Adipose tissue (tissue), 3 donors: ENCODE results near the gene NTF4. TPM values are rescaled to one million over a fixed set of nuclear protein-coding genes. Genes with fewer than 3 reads are reported as not detected.

ENCODE experiments used
- H3K27ac ChIP-seq: one replicate; pipeline ENCODE4 v1.5.1; 2013; ENCODE audit warnings: low read depth, low read length
- WGBS, 3 donors: extraction: QIAGEN DNeasy Blood & Tissue Kit; methylation state at CpG; one replicate each; pipeline ENCODE4 v1.1.7; 2013; 5-methylcytosine and 5-hydroxymethylcytosine counted together
- polyA plus RNA-seq, 3 donors: library from polyadenylated mRNA; stranded (reverse); fragments of 200-250 nt; gene quantifications; one replicate each; pipeline ENCODE4 v1.2.3, GENCODE V29; 2013
- donor health status: healthy with polysubstance abuse.
- donor health status: Bipolar disorder and iron deficiency.
- donor health status: healthy.

NTF4 gene
- polyA plus RNA-seq, 3 donors, result 0.09 TPM; not detected in 2

DNA sequence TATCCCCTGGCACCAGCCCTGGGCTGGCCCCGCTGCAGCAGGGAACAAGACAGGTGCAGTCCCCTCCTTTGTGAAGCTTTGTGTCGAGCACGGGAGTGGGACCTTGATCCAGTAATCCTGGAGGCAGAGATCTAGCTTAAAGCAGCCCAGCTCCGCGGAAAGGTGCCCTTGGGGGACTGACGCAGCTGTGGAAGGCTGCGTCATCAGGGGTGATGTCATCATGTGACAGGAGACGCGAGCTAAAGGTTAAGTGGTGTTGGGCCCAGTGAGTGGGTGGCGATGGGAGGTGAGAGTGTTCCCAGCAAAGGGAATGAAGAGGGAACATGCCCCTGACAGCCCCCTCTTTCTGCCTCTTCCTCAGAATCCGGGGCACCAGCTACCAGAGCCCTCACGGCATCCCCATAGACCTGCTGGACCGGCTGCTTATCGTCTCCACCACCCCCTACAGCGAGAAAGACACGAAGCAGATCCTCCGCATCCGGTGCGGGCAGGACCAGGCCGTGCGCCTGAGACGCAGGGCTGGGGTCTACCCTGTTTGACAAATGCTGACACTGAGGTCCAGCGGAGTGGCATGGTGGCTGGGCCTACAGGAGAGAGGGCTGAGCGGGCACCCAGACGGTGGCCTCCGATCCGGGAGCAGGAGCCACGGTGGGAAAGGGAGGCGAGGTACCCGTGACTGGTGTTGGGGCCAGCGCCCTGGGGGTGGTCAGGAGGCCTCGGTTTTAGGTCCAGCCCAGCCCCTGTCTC, 50.3 kb downstream of the NTF4 start:
- WGBS, 3 donors, result 88 to 94% (median 91%) methylated on average over 27 to 32 of the region's 32 CpGs
- no peak overlapping the region for H3K27ac ChIP-seq

DNA sequence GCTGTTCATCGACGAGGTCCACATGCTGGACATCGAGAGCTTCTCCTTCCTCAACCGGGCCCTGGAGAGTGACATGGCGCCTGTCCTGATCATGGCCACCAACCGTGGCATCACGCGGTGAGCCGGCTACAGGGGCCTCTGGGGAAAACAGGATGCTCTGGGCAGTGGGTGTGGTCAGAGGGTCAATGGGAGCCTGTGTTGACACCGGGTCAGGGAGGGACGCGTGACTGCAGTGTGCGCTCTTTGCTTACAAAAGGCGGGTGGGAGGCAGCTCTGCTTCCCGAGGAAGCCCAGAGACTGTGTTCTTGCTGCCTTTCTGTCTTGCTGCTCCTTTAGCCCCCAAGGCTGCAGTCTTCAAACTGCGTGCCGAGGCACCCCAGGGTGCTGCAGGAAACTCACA, 53.4 kb downstream of the NTF4 start:
- no peak overlapping the region for H3K27ac ChIP-seq
- WGBS, 3 donors, result 86 to 94% (median 89%) methylated on average over 17 of the region's 17 CpGs

Other genes with a start within 250 kb of the NTF4 start
- gene HSD17B14, start 228.3 kb downstream of the NTF4 start, polyA plus RNA-seq, result 10 to 100 TPM in 1 of 3 donors, 1 to 10 TPM in 2; 1.9 to 10.7 (median 4.6) TPM
- 100 to 1,000 TPM in 1 of 3 donors, 10 to 100 TPM in 1, 1 to 10 TPM in 1; 7.3 to 127 (median 20.6) TPM for gene PLEKHA4, start 196.2 kb downstream of the NTF4 start, polyA plus RNA-seq
- gene PPP1R15A, start 192.4 kb downstream of the NTF4 start, polyA plus RNA-seq, result 100 to 1,000 TPM in 2 of 3 donors, 10 to 100 TPM in 1; 18.7 to 240 (median 197) TPM
- under 1 TPM in 2 of 3 donors, not detected in 1; 0.08 to 0.09 TPM for gene TULP2, start 166.1 kb downstream of the NTF4 start, polyA plus RNA-seq
- gene NUCB1, start 164.5 kb downstream of the NTF4 start, polyA plus RNA-seq, result 100 to 1,000 TPM; 117 to 394 (median 178) TPM
- gene DHDH, start 131.1 kb downstream of the NTF4 start, polyA plus RNA-seq, result under 1 TPM in 1 of 3 donors, not detected in 2; 0.30 TPM
- gene BAX, start 109.9 kb downstream of the NTF4 start, polyA plus RNA-seq, result 10 to 100 TPM; 24.4 to 71.2 (median 39.9) TPM
- gene FTL, start 99.5 kb downstream of the NTF4 start, polyA plus RNA-seq, result over 10,000 TPM in 1 of 3 donors, 1,000 to 10,000 TPM in 2; 1,172 to 18,296 (median 6,752) TPM
- gene GYS1, start 71.5 kb downstream of the NTF4 start, polyA plus RNA-seq, result 10 to 100 TPM; 20.1 to 73.8 (median 31.2) TPM
- gene RUVBL2, start 70.9 kb downstream of the NTF4 start, polyA plus RNA-seq, result 10 to 100 TPM; 44.6 to 65.0 (median 50.0) TPM
- under 1 TPM in 2 of 3 donors, not detected in 1; 0.36 to 0.62 TPM for gene LHB, start 47.7 kb downstream of the NTF4 start, polyA plus RNA-seq
- not detected for gene CGB3, start 40.5 kb downstream of the NTF4 start, polyA plus RNA-seq
- gene CGB2, start 32.9 kb downstream of the NTF4 start, polyA plus RNA-seq, result not detected
- not detected for gene CGB1, start 27.9 kb downstream of the NTF4 start, polyA plus RNA-seq
- gene CGB5, start 21.0 kb downstream of the NTF4 start, polyA plus RNA-seq, result 1 to 10 TPM in 1 of 3 donors, not detected in 2; 1.1 TPM
- gene CGB8, start 15.7 kb downstream of the NTF4 start, polyA plus RNA-seq, result not detected
- 1 to 10 TPM in 1 of 3 donors, under 1 TPM in 1, not detected in 1; 0.12 to 1.0 TPM for gene CGB7, start 7.1 kb downstream of the NTF4 start, polyA plus RNA-seq
- gene KCNA7, start 7.9 kb upstream of the NTF4 start, polyA plus RNA-seq, result under 1 TPM in 1 of 3 donors, not detected in 2; 0.03 TPM
- gene SNRNP70, start 20.6 kb upstream of the NTF4 start, polyA plus RNA-seq, result 100 to 1,000 TPM; 170 to 188 (median 186) TPM
- 10 to 100 TPM in 1 of 3 donors, 1 to 10 TPM in 2; 4.3 to 12.9 (median 6.6) TPM for gene LIN7B, start 49.6 kb upstream of the NTF4 start, polyA plus RNA-seq
- gene C19orf73, start 54.3 kb upstream of the NTF4 start, polyA plus RNA-seq, result 1 to 10 TPM in 2 of 3 donors, not detected in 1; 1.5 to 5.1 TPM
- 10 to 100 TPM in 1 of 3 donors, 1 to 10 TPM in 2; 8.5 to 20.1 (median 8.9) TPM for gene PPFIA3, start 54.7 kb upstream of the NTF4 start, polyA plus RNA-seq
- gene HRC, start 90.6 kb upstream of the NTF4 start, polyA plus RNA-seq, result 1 to 10 TPM in 2 of 3 donors, under 1 TPM in 1; 0.89 to 2.8 (median 1.3) TPM
- gene TRPM4, start 93.0 kb upstream of the NTF4 start, polyA plus RNA-seq, result 10 to 100 TPM in 2 of 3 donors, 1 to 10 TPM in 1; 8.5 to 45.9 (median 11.9) TPM